ENCODE measurements around the gene MESD.

DNA sequence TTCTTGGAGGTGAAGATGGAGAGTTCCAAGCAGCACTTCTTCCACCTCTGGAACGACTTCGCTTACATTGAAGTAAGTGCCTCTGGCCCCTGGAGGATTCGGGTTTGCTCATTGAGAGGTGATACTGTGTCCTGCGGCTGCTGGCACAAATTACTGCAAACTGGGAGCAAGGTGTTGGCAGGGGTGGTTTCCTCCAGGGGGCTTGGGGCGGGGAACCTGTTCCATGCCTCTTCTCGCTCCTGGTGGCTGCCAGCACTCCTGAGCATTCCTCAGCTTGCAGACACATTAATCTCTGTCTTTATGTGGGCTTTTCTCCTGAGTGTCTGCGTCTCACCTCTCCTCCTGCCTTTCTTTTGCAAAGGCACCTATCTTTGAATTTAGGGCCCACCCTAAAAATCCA lies 47.4 kb downstream of the MESD start:
- TF ChIP-seq, protein P1, sequence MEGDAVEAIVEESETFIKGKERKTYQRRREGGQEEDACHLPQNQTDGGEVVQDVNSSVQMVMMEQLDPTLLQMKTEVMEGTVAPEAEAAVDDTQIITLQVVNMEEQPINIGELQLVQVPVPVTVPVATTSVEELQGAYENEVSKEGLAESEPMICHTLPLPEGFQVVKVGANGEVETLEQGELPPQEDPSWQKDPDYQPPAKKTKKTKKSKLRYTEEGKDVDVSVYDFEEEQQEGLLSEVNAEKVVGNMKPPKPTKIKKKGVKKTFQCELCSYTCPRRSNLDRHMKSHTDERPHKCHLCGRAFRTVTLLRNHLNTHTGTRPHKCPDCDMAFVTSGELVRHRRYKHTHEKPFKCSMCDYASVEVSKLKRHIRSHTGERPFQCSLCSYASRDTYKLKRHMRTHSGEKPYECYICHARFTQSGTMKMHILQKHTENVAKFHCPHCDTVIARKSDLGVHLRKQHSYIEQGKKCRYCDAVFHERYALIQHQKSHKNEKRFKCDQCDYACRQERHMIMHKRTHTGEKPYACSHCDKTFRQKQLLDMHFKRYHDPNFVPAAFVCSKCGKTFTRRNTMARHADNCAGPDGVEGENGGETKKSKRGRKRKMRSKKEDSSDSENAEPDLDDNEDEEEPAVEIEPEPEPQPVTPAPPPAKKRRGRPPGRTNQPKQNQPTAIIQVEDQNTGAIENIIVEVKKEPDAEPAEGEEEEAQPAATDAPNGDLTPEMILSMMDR (IDR thresholded peaks at IDR 0.05), result no peak
- TF ChIP-seq POLR2A (IDR thresholded peaks at IDR 0.05; ENCODE audit: low read depth) (no peak), POLR2AphosphoS5 (IDR thresholded peaks at IDR 0.05) (no peak)

Measured in esophagus muscularis mucosa (tissue), 3 donors.